Upper lobe of left lung (tissue), 4 donors: Measurements from ENCODE around the gene ILK.

Experiments
- POLR2A ChIP-seq, 4 donors: fragments of 450-650 bp; IDR thresholded peaks; one replicate each; pipeline ENCODE4 v1.5.1; 2016 to 2017; ENCODE audit warnings: antibody characterized with exemption in 4 of 4, mild to moderate bottlenecking in 2 of 4
- POLR2AphosphoS5 ChIP-seq, 2 donors: sonication (generic); formaldehyde crosslinking; IDR thresholded peaks; one replicate each; pipeline ENCODE4 v1.5.1; 2017; ENCODE audit warnings: antibody characterized with exemption in 2 of 2
- TF ChIP-seq, protein P1 (sequence below), 6 experiments: fragments of 450-650 bp in 4 of 6; fragments of 200-600 bp in 2 of 6; sonication (generic) in 2 of 6; IDR thresholded peaks; one replicate each; pipeline ENCODE4 v1.5.1; 2016 to 2019; ENCODE audit warnings: antibody characterized with exemption in 6 of 6

- no peak for TF ChIP-seq POLR2A (IDR thresholded peaks at IDR 0.05)
- TF ChIP-seq, protein P1, sequence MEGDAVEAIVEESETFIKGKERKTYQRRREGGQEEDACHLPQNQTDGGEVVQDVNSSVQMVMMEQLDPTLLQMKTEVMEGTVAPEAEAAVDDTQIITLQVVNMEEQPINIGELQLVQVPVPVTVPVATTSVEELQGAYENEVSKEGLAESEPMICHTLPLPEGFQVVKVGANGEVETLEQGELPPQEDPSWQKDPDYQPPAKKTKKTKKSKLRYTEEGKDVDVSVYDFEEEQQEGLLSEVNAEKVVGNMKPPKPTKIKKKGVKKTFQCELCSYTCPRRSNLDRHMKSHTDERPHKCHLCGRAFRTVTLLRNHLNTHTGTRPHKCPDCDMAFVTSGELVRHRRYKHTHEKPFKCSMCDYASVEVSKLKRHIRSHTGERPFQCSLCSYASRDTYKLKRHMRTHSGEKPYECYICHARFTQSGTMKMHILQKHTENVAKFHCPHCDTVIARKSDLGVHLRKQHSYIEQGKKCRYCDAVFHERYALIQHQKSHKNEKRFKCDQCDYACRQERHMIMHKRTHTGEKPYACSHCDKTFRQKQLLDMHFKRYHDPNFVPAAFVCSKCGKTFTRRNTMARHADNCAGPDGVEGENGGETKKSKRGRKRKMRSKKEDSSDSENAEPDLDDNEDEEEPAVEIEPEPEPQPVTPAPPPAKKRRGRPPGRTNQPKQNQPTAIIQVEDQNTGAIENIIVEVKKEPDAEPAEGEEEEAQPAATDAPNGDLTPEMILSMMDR (IDR thresholded peaks at IDR 0.05), result no peak
- TF ChIP-seq POLR2AphosphoS5 (IDR thresholded peaks at IDR 0.05), result no peak
These were observed 53.0 kb downstream of the ILK start for GRCh38 chr11:6656584-6656915.
